Measurements from ENCODE around the gene POSTN.

- TF ChIP-seq POLR2A (IDR thresholded peaks at IDR 0.05) (no peak), EP300 (IDR thresholded peaks at IDR 0.05) (no peak), CTCF (IDR thresholded peaks at IDR 0.05) (no peak)
Measured at GRCh38 chr13:37586164-37586563, 12.4 kb downstream of the POSTN start.
